Ecto neural progenitor cell (in vitro differentiated cells): ENCODE results near the gene CST6.
"Not testable (repeated sequence)": the region's sequence is repeated elsewhere in the genome, so short reads cannot be mapped to it uniquely, and the experiment has no call there.

Source experiments
- DNase-seq: peaks from one replicate; pipeline ENCODE4 v3.0.0-alpha.2; 2018; ENCODE audit warnings: low spot score

Gene CST6

DNA sequence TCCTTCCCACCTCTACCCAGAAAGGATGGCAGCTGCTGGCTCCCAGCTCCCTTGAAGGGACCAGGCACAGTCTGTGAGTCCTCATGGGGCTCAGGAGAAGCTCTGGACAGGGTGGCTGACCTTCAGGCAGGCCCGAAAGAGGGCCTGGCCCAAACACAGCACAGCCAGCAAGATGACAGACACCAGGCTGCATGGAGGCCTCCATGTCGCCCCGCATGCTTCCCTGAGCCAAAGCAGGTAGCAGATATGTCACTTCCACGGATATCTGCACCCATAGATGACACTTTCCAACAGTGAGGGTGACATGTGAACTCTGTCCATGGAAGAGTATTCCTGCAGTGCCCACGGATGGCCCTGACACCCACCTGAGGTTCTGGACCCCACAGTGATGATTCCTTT, 28.2 kb upstream of the CST6 start:
- no peak for DNase-seq

- no peak for DNase-seq
Observed at GRCh38 chr11:65987336-65987735, 24.5 kb upstream of the CST6 start.

DNA sequence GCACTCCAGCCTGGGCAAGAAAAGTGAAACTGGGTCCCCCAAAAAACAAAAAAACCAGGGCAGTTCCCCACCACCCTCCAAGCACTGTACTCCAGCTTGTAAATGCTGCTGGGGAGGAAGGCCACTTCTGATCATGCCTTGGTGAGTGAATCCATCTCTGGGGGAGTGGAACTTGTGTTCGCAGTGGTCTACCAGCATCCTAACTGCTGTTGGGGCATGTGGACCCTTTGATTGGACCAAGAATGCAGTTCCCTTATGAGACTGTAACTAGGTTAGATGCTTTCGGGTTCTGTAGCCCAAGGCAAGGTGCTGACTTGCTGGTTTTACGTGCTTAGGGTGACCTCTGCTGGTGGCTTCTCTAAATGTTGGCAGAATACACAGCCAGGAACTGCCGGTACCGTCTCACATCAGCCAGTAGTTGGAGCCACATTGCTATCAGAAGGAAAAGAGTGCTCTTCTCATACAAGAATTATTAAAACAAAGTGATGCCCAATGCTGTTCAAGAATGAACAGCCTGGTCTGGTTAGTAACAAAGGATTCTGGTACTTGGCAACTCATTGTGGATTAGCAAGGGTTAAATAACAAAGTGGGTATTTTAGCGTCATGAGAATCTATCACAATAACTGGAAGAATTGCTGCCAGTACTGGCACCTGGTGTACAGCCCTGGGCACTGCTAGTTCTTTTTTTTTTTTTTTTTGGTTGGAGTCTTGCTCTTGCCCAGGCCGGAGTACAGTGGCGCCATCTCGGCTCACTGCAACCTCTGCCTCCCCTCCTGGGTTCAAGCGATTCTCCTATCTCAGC, 22.8 kb upstream of the CST6 start:
- DNase-seq: peak; percentile 90

DNA sequence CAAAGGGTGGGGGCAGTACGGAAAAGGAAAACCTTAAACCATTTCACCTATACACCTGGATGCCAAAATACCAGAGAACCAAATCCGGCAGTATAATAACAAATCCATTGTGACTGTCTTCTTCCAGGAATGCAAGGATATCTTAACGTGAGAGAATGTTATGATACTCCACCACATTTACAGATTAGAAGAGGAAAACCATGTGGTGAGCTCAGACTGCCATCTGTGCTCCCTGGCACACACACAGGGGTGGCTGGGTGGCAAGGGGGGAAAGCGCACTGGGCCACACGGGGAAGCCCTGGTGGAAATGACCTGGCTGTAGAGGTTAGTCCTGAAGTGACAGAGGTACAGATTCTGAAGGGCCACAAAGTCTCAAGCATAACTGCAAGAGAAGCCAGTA, 19.8 kb upstream of the CST6 start:
- no peak for DNase-seq

GRCh38 chr11:65997286-65997685, 14.5 kb upstream of the CST6 start:
- DNase-seq: no peak

GRCh38 chr11:66001942-66002647, 9.7 kb upstream of the CST6 start, which contains the start of the genes BANF1 and EIF1AD:
Gene BANF1 (plus strand): TSS chr11:66002503. CDS start chr11:66003251, 748 bp downstream.
Gene EIF1AD (minus strand): TSS chr11:66002157. CDS start chr11:66000389, 1,768 bp downstream.
- DNase-seq: peak; percentile 95

DNA sequence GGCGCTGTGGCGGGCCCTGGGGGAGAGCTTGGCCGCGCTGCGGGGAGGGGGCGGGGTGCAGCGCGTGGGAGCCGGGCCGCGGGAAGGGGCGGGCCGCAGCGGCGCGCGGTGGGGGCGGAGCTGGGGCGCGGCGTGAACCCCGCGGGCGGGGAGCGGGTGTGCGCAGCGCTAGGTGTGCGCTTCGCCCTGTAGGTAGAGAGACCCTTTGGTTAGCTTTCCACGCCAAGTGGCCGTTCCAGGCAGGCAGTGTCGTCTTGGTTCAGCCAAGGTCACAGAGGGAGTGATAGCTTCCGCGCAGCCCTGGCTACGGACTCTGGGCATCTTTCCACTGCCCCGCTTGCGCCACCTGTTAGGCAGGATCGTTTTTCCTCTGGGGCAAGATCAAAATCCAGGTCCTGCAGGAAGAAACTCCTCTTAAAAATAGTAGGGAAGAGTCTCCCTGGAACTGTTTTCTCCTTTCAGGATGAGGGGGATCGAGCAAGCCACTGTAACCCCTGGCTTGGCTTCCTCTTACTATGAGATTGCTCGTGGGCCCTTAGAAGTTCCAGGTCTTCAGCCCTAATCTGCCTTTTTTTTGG, 9.1 kb upstream of the CST6 start:
- DNase-seq: no peak

DNA sequence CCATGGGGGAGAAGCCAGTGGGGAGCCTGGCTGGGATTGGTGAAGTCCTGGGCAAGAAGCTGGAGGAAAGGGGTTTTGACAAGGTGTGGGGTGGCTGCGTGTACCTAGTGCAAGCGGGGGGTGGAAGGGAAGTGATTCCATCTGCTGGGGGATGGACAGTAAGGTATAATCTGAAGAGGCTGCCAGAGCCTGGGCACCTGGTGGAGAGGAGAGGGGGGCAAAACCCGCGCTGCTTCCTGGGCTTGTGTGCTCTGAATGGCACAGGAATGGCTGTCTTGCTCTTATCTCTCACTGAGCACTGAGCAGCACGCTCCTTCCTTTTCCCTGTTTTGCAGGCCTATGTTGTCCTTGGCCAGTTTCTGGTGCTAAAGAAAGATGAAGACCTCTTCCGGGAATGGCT, 8.5 kb upstream of the CST6 start:
- no peak for DNase-seq

DNA sequence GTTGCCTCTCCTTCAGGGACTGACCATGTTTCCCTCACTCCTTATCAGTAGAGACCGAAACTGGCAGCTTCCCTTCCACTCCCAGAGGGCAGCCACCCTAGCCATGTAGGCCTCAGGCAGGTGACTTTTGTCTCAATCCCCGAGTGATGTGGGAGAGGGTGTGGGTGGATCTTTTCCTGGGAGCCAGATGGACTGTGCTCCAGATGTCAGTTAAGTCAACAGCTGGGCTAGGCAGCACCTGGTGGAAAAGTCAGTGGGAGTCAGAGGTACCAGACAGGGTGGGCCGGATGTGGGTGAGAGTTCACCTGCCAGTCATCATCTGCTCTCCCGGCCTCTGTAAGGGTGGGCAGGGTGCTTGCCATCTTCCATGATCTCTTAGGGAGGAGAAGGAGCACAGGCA, 7.6 kb upstream of the CST6 start:
- no peak for DNase-seq

DNA sequence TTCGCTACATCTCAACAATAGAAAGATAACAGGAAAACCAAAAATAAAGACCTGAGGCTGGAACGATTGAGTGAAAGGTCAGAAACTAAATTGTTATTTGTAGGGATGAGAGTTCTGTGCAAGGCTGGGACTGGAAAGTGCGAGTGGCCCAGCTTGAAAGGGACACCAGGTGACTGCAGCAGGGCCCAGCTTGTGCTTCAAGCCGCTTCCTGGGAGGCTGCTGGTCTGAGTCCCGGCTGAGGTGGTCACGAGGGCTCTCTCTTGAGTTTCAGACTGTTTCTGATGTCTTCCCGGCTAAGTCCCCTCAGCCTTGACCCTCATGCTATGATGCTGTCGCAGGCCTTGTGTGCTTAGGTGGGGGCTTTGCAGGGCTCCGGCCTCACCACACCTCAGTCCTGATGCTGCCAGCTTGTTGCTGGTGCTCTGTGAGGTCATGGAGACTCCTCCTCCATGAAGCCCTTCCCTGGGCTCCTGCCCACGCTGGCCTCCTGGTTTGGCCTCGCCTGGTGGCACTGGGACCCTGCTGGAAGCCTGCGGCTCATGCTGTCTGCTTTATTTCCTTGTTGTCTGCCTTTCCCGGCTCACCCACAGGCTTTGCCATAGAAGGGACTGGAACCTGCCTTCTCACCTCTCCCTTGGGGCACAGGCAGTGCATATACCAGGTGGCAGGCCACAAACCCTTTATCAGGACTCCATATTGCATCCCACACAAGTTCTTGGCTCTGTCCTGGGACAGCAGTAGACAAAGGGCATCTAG, 5.5 kb upstream of the CST6 start:
- no peak for DNase-seq

DNA sequence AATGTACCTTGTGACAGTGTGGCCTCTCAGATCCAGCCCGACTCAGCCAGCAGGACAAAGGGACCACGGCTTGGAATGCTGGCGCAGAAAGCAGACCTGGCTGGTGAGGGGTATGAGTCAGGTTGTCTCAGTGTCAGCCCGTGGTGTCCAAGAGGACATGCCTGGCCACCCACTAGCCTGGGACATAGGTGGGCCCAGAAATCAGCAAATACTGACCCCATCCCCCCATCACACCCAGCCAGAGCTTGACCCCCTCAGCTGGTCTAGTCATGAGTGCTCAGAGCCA, 5.0 kb upstream of the CST6 start:
- DNase-seq: no peak

- DNase-seq: no peak
Observed at GRCh38 chr11:66007201-66007634, 4.6 kb upstream of the CST6 start.

DNA sequence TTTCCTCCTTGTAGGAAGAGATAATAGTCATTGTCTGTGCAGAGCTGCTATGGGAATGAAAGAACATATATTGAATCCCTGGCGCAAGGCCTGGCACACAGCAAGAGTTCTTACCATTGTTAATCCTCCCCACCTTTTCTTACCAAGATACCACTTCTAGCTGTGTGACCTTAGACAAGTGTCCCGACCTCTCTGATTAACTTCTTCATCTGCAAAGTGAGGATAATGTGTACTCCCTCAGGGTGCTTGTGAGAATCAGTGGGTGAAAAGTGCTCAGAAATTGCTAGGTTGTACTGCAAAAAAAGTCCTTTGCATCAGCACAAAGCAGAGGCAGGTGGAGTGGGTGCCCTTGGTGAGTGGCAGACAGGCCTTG, 3.7 kb upstream of the CST6 start:
- DNase-seq: no peak

DNA sequence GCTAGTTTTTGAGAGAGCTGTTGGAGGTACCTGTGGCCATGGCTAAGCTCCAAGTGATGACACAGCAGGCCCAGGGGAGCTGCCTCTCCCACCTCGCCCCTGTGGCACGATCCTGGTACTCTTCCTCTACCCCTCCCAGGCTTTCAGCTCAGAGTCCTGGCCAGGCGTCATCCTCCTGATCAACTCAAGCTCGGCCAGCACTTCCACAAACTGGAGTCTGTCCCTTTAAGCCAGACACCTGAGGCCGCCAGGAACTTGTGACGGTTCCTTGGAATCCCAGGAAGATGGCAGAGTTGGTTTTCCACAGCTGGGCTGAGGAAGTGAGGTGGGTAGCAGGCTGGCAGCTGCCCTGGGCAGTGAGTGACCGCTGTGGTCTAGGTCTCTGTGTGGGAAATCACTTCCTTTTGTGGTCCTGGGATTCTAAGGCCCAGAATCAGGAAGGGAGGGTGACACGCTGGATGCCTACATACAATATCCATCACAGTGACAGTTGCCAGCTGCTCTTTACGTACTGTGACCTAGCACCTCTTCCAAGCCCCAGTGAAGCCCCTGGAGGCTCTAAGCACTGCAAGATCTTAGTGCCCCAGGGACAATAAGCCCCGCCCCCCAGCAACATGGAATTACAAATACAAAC, 3.2 kb upstream of the CST6 start:
- peak; percentile 41 for DNase-seq

GRCh38 chr11:66010036-66010435, 1.8 kb upstream of the CST6 start:
- not testable (repeated sequence) for DNase-seq

GRCh38 chr11:66011239-66011784, 496 bp upstream of the CST6 start:
- DNase-seq: no peak

DNA sequence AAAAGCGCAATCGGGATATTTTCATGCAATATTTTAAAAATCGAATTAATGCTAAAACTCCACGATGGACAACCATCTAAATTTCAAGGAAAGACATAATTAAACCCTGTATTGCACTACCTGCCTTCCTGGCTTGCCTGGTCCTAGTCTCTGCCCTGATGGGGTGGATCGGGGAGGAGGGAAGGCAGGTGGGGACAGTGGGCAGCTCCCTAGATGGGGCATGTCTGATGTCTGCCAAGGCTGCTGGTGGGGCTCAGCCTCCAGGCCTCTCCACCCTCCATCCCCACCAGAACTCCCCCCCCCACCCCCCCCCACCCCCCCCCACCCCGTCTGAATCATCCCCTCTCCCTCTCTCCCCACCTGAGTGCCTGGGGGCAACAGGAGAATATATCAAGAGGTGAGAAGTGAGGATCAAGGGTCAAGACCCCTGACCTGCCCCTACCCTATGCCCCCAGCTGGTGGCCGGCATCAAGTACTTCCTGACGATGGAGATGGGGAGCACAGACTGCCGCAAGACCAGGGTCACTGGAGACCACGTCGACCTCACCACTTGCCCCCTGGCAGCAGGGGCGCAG, 650 bp downstream of the CST6 start:
- no peak for DNase-seq

- DNase-seq: no peak
Observed at GRCh38 chr11:66012946-66013761, 1.3 kb downstream of the CST6 start.

DNA sequence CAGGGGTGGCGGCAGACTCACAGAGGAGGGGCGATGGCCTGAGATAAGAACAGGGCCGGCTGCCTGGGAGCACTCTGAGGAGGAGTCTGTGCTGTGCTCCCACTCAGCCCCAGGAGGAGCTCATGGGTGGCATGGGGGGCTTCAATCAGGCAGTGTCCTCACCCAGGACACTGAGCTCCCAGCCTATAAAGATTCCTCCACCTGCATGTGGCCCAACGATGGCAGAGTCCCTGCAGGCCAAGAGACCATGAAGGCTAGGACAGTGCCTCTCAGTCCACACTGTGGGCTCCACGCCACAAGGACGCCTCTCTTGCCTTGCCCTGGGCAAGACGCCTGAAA, 1.9 kb downstream of the CST6 start:
- DNase-seq: no peak

GRCh38 chr11:66014804-66015453, 3.1 kb downstream of the CST6 start:
- no peak for DNase-seq
